Activated CD4-positive, alpha-beta T cell treated with anti-CD3 and anti-CD28 coated beads for 36 hours (primary cell): ENCODE measurements around the gene TACR1. TPM values are rescaled to one million over a fixed set of nuclear protein-coding genes. Genes with fewer than 3 reads are reported as not detected.

ENCODE experiments used
- ATAC-seq: fragments of 200-7000 bp; cut with Tn5 transposase; one replicate; pipeline ENCODE4 v1.10.0; 2021; ENCODE audit warnings: mild to moderate bottlenecking, moderate library complexity
- CTCF ChIA-PET: fragments of 350-600 bp; sonication (Branson Sonifier 250); formaldehyde crosslinking; loops from one replicate; lab custom pipeline; 2021; ENCODE audit warnings: antibody characterized with exemption; lab: Charles Lee
- POLR2A ChIA-PET: fragments of 350-600 bp; sonication (Branson Sonifier 250); formaldehyde crosslinking; loops from one replicate; lab custom pipeline; 2021; ENCODE audit warnings: antibody characterized with exemption, inconsistent platforms; lab: Charles Lee
- DNase-seq: peaks from one replicate; pipeline ENCODE4 v3.0.0-alpha.2; 2020
- H3K27ac Mint-ChIP-seq: one replicate; pipeline ENCODE4 v1.8.0; 2021; ENCODE audit warnings: mixed read lengths
- H3K27me3 Mint-ChIP-seq: one replicate; pipeline ENCODE4 v1.8.0; 2021; ENCODE audit warnings: mixed read lengths
- H3K36me3 Mint-ChIP-seq: one replicate; pipeline ENCODE4 v1.8.0; 2021; ENCODE audit warnings: low read depth, mixed read lengths
- H3K4me1 Mint-ChIP-seq: one replicate; pipeline ENCODE4 v1.8.0; 2021; ENCODE audit warnings: mixed read lengths
- H3K4me3 Mint-ChIP-seq: one replicate; pipeline ENCODE4 v1.8.0; 2021; ENCODE audit warnings: mild to moderate bottlenecking, moderate library complexity, mixed read lengths
- H3K9me3 Mint-ChIP-seq: one replicate; pipeline ENCODE4 v1.8.0; 2021; ENCODE audit warnings: low read depth, mixed read lengths
- intact Hi-C, 2 experiments: fragments of 100-400 bp; cut with DNase I in 1 of 2; cut with micrococcal nuclease in 1 of 2; formaldehyde crosslinking; loops; one replicate each; pipeline versions ENCODE4 v1.14.2 to v1.15.1; 2022 to 2024; cut with DNase I, micrococcal nuclease
- total RNA-seq, 2 experiments: library from RNA; stranded (reverse); gene quantifications; one replicate each; pipeline ENCODE4 v1.2.3, GENCODE V29; 2021

Gene TACR1
- total RNA-seq, 2 experiments from 2014 or later = not detected

DNA sequence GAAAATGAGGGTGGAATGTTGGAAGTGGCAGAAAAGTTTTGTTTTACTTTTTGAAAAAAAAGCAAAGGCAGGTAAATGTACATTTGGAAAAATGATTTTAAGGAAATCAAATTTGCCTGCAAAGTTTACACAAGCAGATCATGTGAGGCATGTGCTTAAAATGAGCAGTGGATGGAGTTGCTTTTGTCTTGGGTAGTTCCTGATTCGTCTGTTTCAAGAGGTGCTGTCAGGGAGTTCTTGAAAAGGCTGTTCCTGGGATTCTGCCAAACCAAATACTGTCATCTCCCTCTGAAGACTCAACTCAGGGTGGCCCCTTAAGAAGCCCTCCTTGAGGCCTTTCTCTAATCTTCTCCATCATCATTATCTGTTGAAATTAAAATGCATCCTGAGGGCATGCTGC lies 59.0 kb downstream of the TACR1 start:
- Mint-ChIP-seq H3K4me1 (no peaks in the 10 kb centered on the region), H3K9me3 (no peaks in the 10 kb centered on the region), H3K27me3 (peaks cover 2% of the 10 kb centered on the region), H3K27ac (no peak overlapping the region), H3K36me3 (no peaks in the 10 kb centered on the region), H3K4me3 (no peak overlapping the region)
- DNase-seq (no peak), ATAC-seq (no peak)
- ChIA-PET POLR2A (no interaction called here), CTCF (no interaction called here)
- intact Hi-C loops = no loop called here

DNA sequence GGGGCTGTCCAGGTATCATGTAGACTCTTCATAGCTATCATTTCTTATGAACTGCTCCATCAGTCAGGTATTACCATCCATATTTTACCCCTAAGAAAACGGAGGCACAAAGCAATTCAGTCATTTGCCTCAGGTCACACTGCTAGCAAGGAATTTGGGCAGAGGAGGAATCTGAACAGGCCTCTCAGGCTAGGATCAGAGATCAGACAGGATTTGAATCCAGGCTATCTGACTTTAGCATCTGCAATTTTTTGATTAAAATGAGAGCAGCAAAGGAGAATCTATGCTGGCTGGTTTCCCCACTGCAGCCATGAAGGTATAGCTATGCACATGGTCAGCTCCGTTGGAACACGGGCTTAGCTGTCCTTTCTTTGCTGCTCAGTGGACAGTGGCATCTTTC lies 60.1 kb downstream of the TACR1 start:
- ATAC-seq (no peak), DNase-seq (no peak)
- Mint-ChIP-seq H3K4me1 (no peaks in the 10 kb centered on the region), H3K27me3 (peaks cover 2% of the 10 kb centered on the region), H3K4me3 (no peak overlapping the region), H3K36me3 (no peaks in the 10 kb centered on the region), H3K9me3 (no peaks in the 10 kb centered on the region), H3K27ac (no peak overlapping the region)
- ChIA-PET CTCF (no interaction called here), POLR2A (no interaction called here)
- intact Hi-C loops = no loop called here

DNA sequence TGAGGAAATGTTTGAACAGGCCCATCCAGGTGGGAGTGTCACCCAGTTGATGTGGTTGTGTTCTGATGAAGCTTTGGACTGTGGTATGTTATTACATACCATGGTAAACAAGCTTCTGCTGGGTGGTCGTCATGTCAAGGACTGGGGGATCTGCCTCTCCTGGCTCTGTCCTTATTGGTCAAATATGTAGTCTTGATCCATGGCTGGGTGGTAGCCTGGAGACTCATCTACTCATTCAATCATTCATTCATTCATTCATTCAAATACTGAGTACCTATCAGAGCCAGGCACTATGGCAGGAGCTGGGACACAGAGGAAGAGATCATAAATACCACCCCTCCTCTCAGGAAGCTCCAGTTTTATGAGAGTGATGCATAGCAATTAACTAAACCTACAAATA lies 60.8 kb downstream of the TACR1 start:
- intact Hi-C loops = no loop called here
- no peaks in the 10 kb centered on the region for H3K36me3 Mint-ChIP-seq
- no peaks in the 10 kb centered on the region for H3K4me1 Mint-ChIP-seq
- no peaks in the 10 kb centered on the region for H3K9me3 Mint-ChIP-seq
- H3K27ac Mint-ChIP-seq = no peak overlapping the region
- peaks cover 2% of the 10 kb centered on the region for H3K27me3 Mint-ChIP-seq
- H3K4me3 Mint-ChIP-seq = no peak overlapping the region
- ATAC-seq = no peak
- ChIA-PET CTCF (no interaction called here), POLR2A (no interaction called here)
- no peak for DNase-seq

DNA sequence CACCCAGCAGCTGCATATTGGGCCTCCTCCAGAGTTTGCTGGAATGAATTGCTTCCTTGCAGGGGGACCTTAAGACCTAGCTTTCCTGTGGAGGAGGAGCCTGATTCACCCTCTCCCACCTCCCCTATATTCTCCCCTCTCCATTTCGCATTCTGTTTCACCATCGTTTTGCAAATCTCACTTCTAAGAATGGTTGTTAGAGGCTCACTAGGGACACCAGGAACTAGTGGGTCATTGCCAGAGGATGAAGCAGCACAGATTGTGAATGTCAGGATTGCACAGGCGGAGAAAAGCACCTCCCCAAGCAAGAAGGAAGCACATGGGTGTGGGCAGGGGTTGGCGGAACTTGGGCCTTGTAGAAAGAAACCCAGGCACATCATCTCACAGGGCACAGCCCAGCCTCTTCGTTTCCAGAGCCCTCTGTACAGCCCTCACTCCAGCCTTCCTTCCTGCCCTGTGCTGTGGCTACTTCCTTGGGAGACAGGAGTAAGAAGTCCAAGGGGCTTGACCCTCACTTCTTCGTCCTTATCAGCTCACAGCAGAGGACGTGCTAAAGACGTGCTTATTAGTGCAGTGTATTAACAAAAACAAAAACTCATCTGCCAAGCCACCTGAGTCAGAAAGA lies 63.4 kb downstream of the TACR1 start:
- POLR2A ChIA-PET = no interaction called here
- H3K36me3 Mint-ChIP-seq = no peaks in the 10 kb centered on the region
- CTCF ChIA-PET = interaction anchor here (1.8 kb wide), 1 partner anchor 11 kb away, joined by 4 read pairs; no protein-coding TSS in a partner anchor

DNA sequence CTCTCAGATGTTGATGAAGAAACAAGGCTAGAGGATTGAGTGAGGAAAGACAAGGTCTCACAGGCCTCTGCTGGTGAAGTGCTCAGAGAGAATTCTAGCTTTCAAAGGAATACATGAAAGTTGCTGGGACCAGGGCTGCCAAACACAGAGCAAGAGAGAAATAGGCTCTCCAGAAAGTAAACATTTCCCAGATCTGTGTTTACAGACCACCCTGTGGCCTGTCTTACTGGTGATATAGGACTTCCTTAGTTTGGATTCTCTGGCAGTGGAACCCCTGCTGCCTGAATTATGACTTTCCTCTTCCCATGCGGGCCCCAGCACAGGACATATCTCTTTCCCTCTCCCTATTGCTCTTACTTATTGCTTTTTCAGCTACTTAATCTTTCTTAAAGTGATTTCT lies 64.5 kb downstream of the TACR1 start:
- H3K4me3 Mint-ChIP-seq = no peak overlapping the region
- no peak for DNase-seq
- intact Hi-C loops = no loop called here
- no peaks in the 10 kb centered on the region for H3K27me3 Mint-ChIP-seq
- no peaks in the 10 kb centered on the region for H3K4me1 Mint-ChIP-seq
- no peak for ATAC-seq
- ChIA-PET CTCF (interaction anchor here (0.7 to 1.8 kb wide), 3 partner anchors 9 to 53 kb away, joined by 3 to 4 read pairs (median 3); no protein-coding TSS in a partner anchor), POLR2A (no interaction called here)
- no peak overlapping the region for H3K27ac Mint-ChIP-seq
- H3K9me3 Mint-ChIP-seq = no peaks in the 10 kb centered on the region
- no peaks in the 10 kb centered on the region for H3K36me3 Mint-ChIP-seq

More for the DNA sequence above, 63.4 kb downstream of the TACR1 start:
- no peaks in the 10 kb centered on the region for H3K4me1 Mint-ChIP-seq
- no peak for DNase-seq
- ATAC-seq = no peak
- intact Hi-C loops = no loop called here
- H3K4me3 Mint-ChIP-seq = no peak overlapping the region
- H3K27ac Mint-ChIP-seq = no peak overlapping the region
- no peaks in the 10 kb centered on the region for H3K27me3 Mint-ChIP-seq
- no peaks in the 10 kb centered on the region for H3K9me3 Mint-ChIP-seq

DNA sequence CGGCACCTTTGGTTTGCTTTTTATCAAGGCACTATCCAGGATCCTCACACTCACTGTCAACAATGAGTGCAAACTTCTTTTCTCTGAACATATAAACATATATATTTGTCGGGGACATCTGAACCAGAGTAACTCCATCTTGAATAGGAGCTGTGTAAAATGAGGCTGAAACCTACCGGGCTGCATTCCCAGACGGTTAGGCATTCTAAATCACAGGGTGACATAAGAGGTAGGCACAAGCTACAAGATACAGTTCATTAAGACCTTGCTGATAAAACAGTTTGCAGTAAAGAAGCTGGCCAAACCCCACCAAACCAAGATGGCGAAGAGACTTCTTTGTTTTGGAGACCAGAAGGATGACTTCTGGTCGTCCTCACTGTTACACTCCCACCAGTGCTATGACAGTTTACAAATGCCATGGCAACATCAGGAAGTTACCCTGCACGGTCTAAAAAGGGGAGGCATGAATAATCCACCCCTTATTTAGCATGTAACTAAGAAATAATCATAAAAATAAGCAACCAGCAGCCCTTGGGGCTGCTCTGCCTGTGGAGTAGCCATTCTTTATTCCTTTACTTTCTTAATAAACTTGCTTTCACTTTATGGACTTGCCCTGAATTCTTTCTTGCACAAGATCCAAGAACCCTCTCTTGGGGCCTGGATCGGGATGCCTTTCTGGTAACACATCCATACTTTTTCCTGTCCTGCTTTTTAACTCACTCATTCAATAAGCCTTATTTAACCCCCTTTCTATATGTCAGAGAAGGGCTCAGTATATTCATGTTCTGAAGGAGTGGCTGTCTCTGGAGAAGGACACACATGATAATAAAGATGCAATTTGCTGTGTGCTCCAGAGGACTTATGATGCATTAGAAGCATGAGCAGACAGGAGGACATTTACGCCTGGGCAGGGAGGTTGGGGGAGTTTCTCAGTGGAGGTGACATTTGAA lies 65.4 kb downstream of the TACR1 start:
- ChIA-PET CTCF (interaction anchor here (0.7 to 1.8 kb wide), 3 partner anchors 9 to 54 kb away, joined by 3 to 4 read pairs (median 3); no protein-coding TSS in a partner anchor), POLR2A (no interaction called here)
- no peaks in the 10 kb centered on the region for H3K9me3 Mint-ChIP-seq
- no peaks in the 10 kb centered on the region for H3K27me3 Mint-ChIP-seq
- H3K4me3 Mint-ChIP-seq = no peak overlapping the region
- no peaks in the 10 kb centered on the region for H3K4me1 Mint-ChIP-seq
- intact Hi-C loops = no loop called here
- ATAC-seq (no peak), DNase-seq (no peak)
- H3K27ac Mint-ChIP-seq = no peak overlapping the region
- no peaks in the 10 kb centered on the region for H3K36me3 Mint-ChIP-seq

DNA sequence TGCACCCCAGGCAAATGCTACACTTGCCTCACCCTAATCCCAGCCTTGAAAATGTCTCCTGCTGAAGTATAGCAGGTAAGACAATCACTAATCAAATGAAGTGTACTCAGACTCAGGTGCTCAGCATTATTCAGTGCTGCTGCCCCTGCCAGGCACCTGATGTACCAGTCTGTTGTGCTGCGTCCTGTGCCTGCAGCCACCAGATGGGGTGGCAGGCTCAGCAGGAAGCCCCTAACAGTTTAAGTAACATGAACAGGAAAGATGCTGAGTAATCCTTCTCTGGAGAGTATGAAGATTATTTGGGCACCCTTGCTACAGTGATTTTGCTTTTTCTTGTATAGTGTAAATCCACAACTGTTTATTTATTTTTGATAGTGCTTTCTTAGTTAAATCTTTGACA lies 69.1 kb downstream of the TACR1 start:
- no peaks in the 10 kb centered on the region for H3K9me3 Mint-ChIP-seq
- DNase-seq = peak; percentile 13

DNA sequence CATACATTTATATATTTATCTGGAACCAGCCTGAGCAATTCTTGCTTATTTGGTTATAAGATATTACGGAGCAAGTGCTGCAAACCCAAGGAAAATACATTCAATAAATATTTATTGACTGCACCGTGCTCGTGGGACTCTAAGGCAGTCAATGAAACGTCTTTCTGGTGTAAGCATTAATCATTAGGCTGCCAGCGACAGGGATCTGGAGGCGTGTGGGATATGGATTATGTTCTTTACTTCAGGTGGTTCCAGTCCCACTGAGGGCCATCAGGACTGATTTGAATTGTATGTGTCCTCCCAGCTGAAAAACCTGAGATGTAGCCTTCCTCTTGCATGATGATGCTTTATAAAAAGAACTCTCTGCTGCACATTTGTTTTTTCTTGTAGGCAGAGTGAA lies 75.4 kb downstream of the TACR1 start:
- Mint-ChIP-seq H3K27me3 (no peaks in the 10 kb centered on the region), H3K36me3 (no peaks in the 10 kb centered on the region), H3K9me3 (no peaks in the 10 kb centered on the region), H3K27ac (no peak overlapping the region), H3K4me1 (no peaks in the 10 kb centered on the region), H3K4me3 (no peak overlapping the region)
- ChIA-PET POLR2A (no interaction called here), CTCF (no interaction called here)
- ATAC-seq (no peak), DNase-seq (no peak)
- intact Hi-C loops = no loop called here

More for the DNA sequence above, 69.1 kb downstream of the TACR1 start:
- Mint-ChIP-seq H3K36me3 (no peaks in the 10 kb centered on the region), H3K27me3 (no peaks in the 10 kb centered on the region), H3K4me3 (no peak overlapping the region), H3K27ac (no peak overlapping the region), H3K4me1 (no peaks in the 10 kb centered on the region)
- ChIA-PET POLR2A (no interaction called here), CTCF (no interaction called here)
- no peak for ATAC-seq
- intact Hi-C loops = no loop called here

DNA sequence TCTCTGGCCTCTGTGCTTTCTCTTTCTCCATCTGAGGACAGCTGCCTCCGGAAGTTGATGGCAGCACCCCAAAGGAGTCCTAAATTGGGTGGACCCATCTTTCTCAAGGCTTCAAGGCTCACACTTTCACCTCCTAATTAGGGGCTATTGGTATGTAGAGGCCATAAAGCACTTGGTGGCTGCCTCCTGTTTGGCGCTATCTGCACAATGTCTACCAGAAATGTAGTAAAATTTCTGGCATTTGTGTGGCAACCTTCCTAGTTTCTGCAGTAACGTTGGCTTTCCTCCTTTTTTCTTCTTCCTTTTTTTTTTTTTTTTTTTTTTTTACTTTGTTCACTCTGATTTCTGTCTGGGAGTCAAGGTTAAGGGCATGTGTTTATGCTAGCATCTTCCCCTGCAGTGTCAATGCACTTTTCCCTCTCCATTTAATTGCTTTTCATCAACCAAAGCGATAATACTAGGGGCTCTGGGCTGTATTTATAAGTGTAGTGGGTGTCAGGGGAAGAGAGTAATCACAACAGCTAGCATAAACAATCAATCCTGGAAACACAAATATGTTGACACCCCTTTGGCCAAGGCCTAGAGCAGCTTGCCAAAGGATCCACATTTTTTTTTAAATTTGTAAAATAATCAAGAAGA lies 86.0 kb downstream of the TACR1 start:
- CTCF ChIA-PET = no interaction called here
- Mint-ChIP-seq H3K27me3 (peaks cover 2% of the 10 kb centered on the region), H3K36me3 (no peaks in the 10 kb centered on the region), H3K4me3 (no peak overlapping the region), H3K27ac (no peak overlapping the region), H3K9me3 (no peaks in the 10 kb centered on the region), H3K4me1 (no peaks in the 10 kb centered on the region)
- ATAC-seq (no peak), DNase-seq (no peak)
- intact Hi-C loops = no loop called here
- POLR2A ChIA-PET = no interaction called here

DNA sequence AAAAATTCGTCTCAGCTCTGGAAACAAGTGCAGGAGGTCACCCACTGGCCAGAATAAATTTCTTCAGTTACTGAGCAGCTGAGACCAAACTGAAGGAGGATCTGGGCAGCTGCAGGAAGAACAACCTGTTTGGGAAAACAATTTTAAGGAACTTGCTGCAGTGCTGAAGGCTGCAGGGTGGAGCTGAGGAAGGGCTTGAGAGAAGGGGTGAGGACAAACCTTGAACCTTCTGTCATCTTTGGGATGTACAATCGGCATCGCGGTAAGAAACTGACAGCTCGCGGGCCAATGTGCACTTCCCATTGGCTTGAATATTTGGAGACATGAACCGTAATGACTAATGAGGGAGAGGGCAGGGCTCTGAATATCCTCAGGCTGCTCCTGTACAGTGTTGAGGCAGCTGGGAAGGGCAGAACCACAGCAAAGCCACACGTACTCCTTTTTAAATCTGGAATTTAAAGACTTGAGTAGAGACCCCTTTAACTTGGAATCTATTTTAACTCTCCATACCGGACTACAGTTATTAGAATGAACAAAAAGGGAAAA lies 90.3 kb downstream of the TACR1 start:
- Mint-ChIP-seq H3K4me1 (no peaks in the 10 kb centered on the region), H3K27me3 (peaks cover 2% of the 10 kb centered on the region), H3K36me3 (no peaks in the 10 kb centered on the region), H3K9me3 (no peaks in the 10 kb centered on the region), H3K27ac (no peak overlapping the region), H3K4me3 (no peak overlapping the region)
- intact Hi-C loops = no loop called here
- CTCF ChIA-PET = interaction anchor here (1.4 kb wide), 1 partner anchor 8 kb away, joined by 3 read pairs; no protein-coding TSS in a partner anchor
- DNase-seq = no peak
- ATAC-seq = no peak
- POLR2A ChIA-PET = no interaction called here

DNA sequence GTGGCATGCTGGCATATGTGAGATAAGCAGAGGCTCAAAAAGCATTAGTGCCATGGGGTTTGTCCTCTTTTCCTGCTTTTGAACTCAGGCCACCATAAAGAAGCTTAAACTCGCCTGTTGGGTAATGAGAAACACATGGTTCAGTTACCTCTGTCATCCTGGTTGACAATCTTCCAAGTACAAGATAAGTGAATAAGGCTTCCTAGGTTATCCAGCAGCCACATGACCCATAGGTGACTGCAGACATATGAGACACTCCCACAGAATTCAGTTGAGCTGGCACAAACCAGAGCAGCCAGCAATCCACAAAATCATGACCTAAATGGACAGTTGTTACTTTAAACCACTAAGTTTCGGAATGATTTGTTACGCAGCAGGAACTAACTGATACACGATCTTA lies 97.3 kb downstream of the TACR1 start:
- no peaks in the 10 kb centered on the region for H3K4me1 Mint-ChIP-seq
- no peaks in the 10 kb centered on the region for H3K9me3 Mint-ChIP-seq
- no peak overlapping the region for H3K27ac Mint-ChIP-seq
- no peaks in the 10 kb centered on the region for H3K27me3 Mint-ChIP-seq
- peaks cover 4% of the 10 kb centered on the region for H3K36me3 Mint-ChIP-seq
- no peak for DNase-seq
- CTCF ChIA-PET = no interaction called here
- intact Hi-C loops = no loop called here
- POLR2A ChIA-PET = no interaction called here
- no peak overlapping the region for H3K4me3 Mint-ChIP-seq
- ATAC-seq = no peak
